Measurements from ENCODE around the gene BMAL1. TPM values are rescaled to one million over a fixed set of nuclear protein-coding genes. Genes with fewer than 3 reads are reported as not detected.

BMAL1 gene
- total RNA-seq, 1 experiment from 2014 or later: 3.3 TPM

DNA sequence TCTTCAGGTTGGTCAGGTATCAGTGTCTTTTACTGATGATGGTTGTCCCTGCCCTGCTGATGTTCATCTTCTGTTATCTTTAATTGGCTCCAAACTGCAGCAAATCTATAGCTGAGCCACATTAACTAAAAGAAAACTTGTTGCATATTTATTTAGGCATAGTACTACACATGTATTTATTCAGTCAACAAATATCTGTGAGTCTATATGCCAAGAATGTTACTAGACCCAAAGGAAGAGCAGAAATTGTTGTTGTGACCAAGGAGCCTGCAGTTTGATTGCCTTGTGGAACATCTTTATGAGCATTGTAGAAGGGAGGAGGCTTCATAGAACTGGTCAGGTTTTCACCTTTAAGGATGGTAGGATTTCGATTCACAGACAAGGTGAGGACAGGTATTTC, 10.1 kb downstream of the BMAL1 start:
- Histone ChIP-seq H2BK20ac (ENCODE audit: low read depth, low read length, poor library complexity, severe bottlenecking) (no peak overlapping the region), H3K14ac (ENCODE audit: insufficient read depth, low read length) (no peak overlapping the region), H3K23ac (ENCODE audit: insufficient read length, low read depth, low read length) (no peak overlapping the region), H3K27ac (ENCODE audit: insufficient read length, low read depth, low read length) (no peak overlapping the region), H2BK5ac (ENCODE audit: insufficient read length, low read length) (no peak overlapping the region), H4K20me1 (ENCODE audit: control insufficient read depth, insufficient read depth, insufficient read length) (no peaks in the 10 kb centered on the region), H2AFZ (ENCODE audit: low read length) (no peak overlapping the region), H3K79me1 (ENCODE audit: insufficient read depth, low read depth, low read length, poor library complexity, severe bottlenecking) (no peaks in the 10 kb centered on the region), H4K8ac (replicated peaks; ENCODE audit: insufficient read length, low read depth, low read length) (no peak overlapping the region), H4K91ac (ENCODE audit: insufficient read length, low read depth, low read length) (no peak overlapping the region), H3K4ac (ENCODE audit: low read depth, low read length) (no peak overlapping the region), H3K56ac (ENCODE audit: insufficient read length, low read depth, low read length) (no peak overlapping the region), H2BK12ac (ENCODE audit: insufficient read length, low read depth, low read length) (no peak overlapping the region), H3K18ac (ENCODE audit: insufficient read length, low read depth, low read length) (no peak overlapping the region), H3K23me2 (ENCODE audit: insufficient read length, low read depth, low read length, poor library complexity, severe bottlenecking) (no peaks in the 10 kb centered on the region), H2AK5ac (ENCODE audit: insufficient read length, low read length) (no peak overlapping the region), H3T11ph (ENCODE audit: low read length) (no peak overlapping the region), H2BK15ac (ENCODE audit: low read depth, low read length) (no peak overlapping the region), H2BK120ac (ENCODE audit: low read depth, low read length, poor library complexity, severe bottlenecking) (no peak overlapping the region), H3K4me1 (ENCODE audit: insufficient read depth, low read length) (peaks cover 6% of the 10 kb centered on the region; the same call in 1 of the 2 replicates), H4K5ac (ENCODE audit: insufficient read length, low read depth, low read length) (no peak overlapping the region), H3K79me2 (ENCODE audit: insufficient read depth, low read length) (no peaks in the 10 kb centered on the region), H3K27me3 (ENCODE audit: insufficient read depth, low read length) (no peaks in the 10 kb centered on the region), H3K4me2 (ENCODE audit: insufficient read depth, insufficient read length, low read length) (no peak overlapping the region), H3K9me3 (ENCODE audit: control insufficient read depth, low read depth, low read length) (no peaks in the 10 kb centered on the region), H3K9ac (ENCODE audit: extremely low read depth, insufficient read length, low read length) (no peak overlapping the region)
- Mint-ChIP-seq H3K36me3 (ENCODE audit: insufficient read depth in 1 of 3, low read depth in 3 of 3) (no peaks in the 10 kb centered on the region), H3K4me3 (no peak overlapping the region), H3K4me1 (peaks cover 20 to 22% of the 10 kb centered on the region in 2 experiments), H3K27me3 (ENCODE audit: low read depth) (peaks cover 1% of the 10 kb centered on the region; the same call in 1 of the 2 replicates), H3K27ac (no peak overlapping the region), H3K9me3 (no peaks in the 10 kb centered on the region)
- WGBS (ENCODE audit: extremely low coverage, insufficient read length, low lambda C conversion rate): no CpG with 5 or more reads among the region's 1 CpG
- TF ChIP-seq, protein P1, sequence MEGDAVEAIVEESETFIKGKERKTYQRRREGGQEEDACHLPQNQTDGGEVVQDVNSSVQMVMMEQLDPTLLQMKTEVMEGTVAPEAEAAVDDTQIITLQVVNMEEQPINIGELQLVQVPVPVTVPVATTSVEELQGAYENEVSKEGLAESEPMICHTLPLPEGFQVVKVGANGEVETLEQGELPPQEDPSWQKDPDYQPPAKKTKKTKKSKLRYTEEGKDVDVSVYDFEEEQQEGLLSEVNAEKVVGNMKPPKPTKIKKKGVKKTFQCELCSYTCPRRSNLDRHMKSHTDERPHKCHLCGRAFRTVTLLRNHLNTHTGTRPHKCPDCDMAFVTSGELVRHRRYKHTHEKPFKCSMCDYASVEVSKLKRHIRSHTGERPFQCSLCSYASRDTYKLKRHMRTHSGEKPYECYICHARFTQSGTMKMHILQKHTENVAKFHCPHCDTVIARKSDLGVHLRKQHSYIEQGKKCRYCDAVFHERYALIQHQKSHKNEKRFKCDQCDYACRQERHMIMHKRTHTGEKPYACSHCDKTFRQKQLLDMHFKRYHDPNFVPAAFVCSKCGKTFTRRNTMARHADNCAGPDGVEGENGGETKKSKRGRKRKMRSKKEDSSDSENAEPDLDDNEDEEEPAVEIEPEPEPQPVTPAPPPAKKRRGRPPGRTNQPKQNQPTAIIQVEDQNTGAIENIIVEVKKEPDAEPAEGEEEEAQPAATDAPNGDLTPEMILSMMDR (conservative IDR thresholded peaks at IDR 0.05): no peak
- no peak for DNase-seq
